ENCODE measurements around the gene WFIKKN1.
"Not testable (repeated sequence)": the region's sequence is repeated elsewhere in the genome, so short reads cannot be mapped to it uniquely, and the experiment has no call there.

WFIKKN1 gene

DNA sequence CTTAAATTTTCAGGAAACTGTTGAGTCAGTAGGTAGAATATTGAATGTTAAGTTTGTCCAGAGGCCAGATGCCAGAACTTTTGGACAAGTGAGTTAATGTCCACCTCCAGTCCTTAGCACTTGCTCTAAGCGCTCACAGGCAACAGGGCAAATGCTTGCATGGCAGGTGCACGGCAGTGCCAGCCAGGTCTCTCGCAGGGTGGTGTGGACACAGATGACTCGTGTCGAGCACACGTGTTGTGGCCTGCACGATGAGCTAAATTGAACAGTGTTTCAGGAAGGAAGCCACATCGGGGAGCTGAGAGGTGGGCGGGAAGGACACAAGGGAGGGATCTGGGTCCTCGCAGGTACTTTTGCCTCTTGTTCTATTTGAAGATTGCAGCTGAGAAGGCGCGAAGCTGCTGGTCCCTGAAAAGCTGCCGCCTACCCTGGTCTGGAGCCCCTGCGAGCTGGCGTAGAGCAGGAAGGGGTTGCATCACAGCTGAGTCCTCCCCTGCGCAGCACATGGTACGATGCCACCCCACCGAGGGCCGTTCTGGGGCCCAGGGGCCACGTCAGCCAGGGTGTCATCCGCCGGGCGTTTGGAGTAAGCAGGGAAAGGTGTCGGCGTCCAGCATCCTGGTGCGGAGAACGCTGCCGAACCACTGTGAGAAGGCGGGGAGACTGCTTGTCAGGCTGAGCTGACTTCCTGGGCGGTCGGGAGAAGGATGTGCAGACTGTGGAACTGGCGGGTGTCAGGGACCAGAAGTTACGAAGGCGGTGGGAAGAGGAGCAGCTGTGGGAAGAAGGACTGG, 34.6 kb upstream of the WFIKKN1 start:
- no peak for DNase-seq (ENCODE audit: low read depth in 2 of 2)

- no peak for DNase-seq (ENCODE audit: low read depth in 2 of 2)
Measured at GRCh38 chr16:596736-597060, 34.1 kb upstream of the WFIKKN1 start.

GRCh38 chr16:597655-598054, 33.1 kb upstream of the WFIKKN1 start:
- not testable (repeated sequence) for DNase-seq (ENCODE audit: low read depth in 2 of 2)

- DNase-seq (ENCODE audit: low read depth in 2 of 2): no peak
Measured at GRCh38 chr16:598823-599739, 31.7 kb upstream of the WFIKKN1 start.

- DNase-seq (ENCODE audit: low read depth in 2 of 2): no peak
Measured at GRCh38 chr16:600781-601180, 30.0 kb upstream of the WFIKKN1 start.

DNA sequence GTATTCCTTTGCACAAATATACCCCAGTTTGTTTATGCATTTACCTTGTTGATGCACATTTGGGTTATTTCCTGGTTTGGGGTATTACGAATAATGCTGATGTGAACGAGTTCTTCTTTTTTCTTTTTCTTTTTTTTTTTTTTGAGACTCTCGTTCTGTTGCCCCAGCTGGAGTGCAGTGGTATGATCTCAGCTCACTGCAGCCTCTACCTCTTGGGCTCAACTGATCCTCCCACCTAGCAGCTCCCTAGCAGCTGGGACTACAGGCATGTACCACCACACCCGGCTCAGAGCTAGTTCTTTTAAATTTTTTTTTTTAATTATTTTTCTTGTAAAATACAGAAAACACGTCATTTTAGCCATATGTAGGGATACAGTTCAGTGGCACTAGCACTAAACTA, 26.9 kb upstream of the WFIKKN1 start:
- no peak for DNase-seq (ENCODE audit: low read depth in 2 of 2)

DNA sequence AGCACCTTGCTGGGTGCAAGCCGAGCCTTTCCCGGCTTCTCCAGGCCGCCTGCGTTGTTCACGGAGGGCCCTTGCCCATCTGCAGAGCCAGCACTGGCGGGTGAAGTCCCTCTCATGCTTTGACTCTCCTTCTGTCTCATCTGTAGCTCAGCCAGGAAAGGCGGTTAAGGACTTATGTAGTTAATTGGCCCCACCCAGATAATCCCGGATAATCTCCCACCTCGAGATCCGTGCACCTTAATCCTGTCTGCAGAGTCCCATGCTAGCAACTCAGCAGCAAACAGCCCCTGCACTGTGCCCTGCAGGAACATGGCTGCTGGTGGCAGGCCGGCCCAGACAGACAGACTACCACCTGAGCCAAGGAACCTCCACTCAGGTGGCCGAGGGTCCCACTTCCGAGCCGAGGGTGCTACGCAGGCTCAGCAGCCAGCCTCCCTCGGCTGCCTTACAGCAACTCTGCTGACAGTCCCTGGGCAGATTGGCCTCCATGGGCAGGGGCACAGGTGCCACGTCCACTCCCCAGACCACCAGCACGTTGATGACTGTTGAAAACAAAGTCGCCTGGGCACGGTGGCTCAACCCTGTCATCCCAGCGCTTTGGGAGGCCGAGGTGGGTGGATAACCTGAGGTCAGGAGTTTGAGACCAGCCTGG, 24.0 kb upstream of the WFIKKN1 start:
- DNase-seq (ENCODE audit: low read depth in 2 of 2): no peak

DNA sequence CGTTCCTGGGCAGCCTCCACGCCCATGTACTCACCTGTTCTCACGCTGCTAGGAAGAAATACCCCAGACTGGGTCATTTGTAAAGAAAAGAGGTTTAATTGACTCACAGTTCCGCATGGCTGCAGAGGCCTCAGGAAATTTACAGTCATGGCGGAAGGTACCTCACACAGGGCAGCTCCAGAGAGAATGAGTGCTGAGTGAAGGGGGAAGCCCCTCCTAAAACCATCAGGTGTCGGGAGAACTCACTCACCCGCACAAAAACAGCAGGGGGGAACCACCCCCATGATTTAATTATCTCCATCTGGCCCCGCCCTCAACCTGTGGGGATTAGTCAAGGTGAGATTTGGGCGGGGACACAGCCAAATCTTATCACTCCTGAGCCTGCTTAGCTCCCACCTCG, 22.8 kb upstream of the WFIKKN1 start:
- no peak for DNase-seq (ENCODE audit: low read depth in 2 of 2)

DNA sequence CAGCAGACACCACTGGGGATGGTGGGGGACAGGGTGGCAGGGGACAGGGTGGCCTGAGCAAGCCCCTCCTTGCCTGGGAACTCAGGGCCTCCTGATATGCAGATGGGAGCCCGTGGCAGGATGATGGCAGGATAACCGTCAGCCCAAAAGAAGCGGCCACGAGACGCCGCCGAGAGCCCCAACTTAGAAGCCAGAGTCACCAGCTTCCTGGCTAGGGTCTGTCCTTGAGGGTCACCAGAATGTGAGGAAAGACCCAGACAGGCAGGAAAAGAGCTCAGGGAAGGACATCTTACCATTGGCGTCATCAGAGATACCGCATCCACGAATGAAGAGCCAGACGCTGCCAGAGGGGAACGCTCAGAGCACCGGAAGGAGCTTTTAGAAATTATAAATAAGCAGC, 21.5 kb upstream of the WFIKKN1 start:
- no peak for DNase-seq (ENCODE audit: low read depth in 2 of 2)

DNA sequence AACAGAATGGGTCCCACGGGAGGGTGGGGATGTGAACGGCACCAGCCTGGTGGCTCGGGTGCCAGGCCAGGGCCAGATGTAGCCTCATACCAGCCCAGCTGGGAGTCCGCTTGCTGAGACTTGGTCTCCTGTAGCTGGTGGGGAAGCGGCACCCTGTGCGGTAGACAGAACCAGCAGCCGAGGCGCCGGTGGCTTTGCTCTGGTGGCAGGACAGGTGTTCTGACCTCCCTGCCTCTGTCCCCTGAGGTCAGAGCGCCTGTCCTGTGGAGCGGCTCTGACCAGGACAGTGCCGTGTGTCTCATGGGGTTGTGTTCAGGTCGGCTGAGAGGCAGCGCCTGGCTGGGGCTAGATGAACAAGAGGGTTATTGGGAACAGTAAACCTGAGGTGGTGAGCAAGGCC, 20.8 kb upstream of the WFIKKN1 start:
- no peak for DNase-seq (ENCODE audit: low read depth in 2 of 2)

DNA sequence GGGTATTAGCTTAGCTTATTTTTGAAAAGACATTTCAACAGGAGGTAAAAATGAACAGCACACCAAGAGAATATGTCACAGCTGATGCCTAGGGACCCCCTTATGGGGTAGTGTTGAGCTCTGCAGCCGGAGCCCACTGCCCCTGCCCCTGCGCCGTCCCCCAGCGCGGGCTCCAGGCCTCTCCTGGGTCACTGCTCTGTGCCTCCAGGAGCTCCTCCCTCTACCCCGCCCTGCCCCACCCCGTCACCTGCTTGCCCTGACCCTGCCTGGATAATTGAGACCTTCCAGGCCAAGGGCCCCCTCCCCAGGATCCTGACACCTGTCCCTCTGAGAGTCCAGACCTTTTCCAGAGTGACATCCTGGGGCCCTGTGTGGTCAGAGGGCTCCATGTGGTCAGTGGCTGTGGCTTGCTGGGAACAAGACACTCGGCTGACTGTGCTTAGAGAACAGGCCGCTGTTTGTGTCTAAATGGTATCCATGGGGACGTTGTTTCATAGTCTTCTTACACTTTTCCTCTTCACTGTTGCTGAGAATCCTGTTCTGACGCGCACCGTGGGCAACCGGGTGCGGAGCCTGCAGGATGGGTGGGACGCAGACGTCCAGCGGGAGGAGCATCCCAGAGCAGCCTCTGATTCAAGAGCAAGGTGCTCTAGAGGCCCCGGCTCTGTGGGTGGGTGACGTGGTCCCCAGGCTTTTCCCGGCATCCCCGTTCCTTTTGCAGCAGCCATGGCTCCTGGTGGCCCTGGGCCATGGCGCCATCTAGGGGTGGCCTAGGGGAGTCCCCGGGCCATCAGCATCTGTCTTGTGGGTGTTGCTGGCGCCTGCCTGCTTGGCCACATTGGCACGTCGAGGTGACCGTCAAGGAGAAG, 20.0 kb upstream of the WFIKKN1 start:
- DNase-seq (ENCODE audit: low read depth in 2 of 2): no peak

GRCh38 chr16:615122-615521, 15.7 kb upstream of the WFIKKN1 start:
- DNase-seq (ENCODE audit: low read depth in 2 of 2): no peak

- no peak for DNase-seq (ENCODE audit: low read depth in 2 of 2)
Measured at GRCh38 chr16:616733-617586, 13.8 kb upstream of the WFIKKN1 start.

DNA sequence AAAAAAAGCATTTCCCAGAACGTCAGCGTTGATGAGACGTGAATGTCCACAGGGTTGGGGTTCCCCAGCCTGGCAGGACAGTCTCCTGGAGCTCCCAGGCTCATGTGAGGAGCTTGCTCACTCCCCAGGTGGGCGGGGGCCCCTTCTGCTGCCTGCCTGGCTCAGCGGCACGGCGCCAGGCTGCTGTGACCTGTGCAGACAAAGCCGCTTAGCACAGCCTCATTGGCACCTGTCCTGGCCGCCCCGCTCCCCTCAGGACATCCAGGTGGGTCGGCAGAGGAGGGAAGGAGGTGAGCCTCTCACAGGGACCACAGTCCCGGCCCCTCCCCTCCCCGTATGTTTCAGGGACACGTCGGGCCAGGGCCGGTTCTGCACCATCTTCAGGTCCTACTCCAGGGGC, 12.9 kb upstream of the WFIKKN1 start:
- DNase-seq (ENCODE audit: low read depth in 2 of 2): no peak

GRCh38 chr16:619476-620100, 11.2 kb upstream of the WFIKKN1 start:
- DNase-seq (ENCODE audit: low read depth in 2 of 2): no peak

DNA sequence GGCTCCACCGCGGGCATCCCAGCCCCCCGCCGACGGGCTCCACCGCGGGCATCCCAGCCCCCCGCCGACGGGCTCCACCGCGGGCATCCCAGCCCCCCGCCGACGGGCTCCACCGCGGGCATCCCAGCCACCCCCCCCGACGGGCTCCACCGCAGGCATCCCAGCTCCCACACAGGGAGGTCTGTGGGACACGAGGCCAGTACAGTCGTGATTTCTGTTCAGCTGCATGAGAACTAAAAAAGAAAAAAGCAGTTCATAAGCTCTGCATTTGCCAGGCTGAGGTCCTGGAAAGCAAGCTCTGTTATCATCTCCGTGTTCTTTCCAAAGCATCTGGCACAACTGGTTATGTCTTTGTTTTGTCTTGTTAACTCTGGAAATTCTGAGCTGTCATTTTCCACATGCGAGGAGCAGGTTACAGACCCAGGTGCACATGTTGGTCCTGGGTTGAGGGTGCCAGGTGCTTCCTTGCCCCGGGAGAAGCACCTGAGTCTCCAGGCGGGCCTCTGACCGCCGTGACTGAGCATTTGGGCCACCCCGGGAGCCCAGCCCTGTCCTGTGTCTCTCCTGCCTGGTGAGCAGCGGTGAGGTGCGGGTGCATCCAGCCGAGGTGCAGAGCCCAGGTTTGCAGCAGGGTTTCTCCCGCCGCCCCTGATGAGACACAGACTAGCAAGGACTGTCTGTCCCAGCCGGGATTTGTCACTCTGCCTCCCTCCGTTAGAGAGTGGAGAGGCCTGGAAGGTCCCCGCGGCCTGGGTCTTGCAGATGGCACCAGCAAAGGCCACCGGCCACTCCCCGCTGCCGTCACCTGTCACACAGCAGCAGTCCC, 9.9 kb upstream of the WFIKKN1 start:
- DNase-seq (ENCODE audit: low read depth in 2 of 2): no peak

DNA sequence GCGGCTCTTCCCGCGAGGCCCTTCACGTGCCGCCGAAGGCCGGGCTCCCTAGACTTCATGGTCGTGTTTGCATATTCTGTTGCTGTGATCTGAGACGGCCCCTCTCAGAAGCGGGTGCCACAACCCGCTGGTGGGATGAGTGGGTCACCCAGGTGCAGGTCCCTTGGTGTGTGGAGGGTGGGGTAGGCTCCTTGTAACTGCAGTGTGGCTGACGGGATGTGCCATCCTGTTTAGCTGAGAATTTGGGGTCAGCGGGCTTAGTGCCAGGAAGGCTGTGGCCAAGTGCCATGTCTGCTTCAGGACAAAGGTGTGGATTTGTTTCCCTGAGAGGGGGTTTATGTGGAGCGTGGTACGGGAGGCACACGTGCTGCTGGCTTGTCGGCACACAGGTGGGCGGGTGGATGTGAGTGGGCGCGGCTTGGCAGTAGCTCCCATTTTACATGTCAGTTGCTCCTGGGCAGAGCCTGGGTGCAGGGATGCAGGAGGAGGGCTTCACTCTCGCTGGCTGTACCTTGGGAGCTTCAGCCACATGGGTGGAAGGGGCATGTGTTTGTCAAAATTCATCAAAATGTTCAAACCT, 9.2 kb upstream of the WFIKKN1 start:
- DNase-seq (ENCODE audit: low read depth in 2 of 2): no peak

- DNase-seq (ENCODE audit: low read depth in 2 of 2): no peak
Measured at GRCh38 chr16:622920-623280, 7.9 kb upstream of the WFIKKN1 start.

DNA sequence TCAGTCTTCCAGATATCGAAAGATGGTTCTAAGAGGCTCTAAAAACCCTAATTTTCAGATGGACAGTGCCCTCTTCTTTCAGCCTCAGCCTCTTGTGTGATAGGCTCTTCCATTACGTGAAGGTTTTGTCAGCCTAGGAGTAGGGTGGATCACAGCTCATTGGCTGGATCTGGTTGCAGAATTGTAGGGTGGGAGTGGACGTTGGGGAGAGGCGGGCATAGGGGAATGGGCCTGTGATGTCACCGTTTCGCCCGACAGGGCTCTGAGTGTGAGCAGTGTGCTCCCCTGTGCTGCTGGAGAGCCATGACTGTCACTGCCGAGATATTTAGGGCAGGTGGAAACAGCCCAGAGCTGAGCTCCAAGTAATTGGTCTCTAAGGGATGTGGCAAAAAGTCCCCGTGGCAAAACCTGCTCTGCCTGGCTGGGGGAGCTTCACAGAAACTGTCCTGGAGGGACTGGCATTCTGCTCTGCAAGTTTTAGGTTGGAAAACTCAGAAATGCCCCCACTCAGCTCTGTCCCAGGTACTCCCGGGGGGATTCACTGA, 6.2 kb upstream of the WFIKKN1 start:
- no peak for DNase-seq (ENCODE audit: low read depth in 2 of 2)
